Measurements from ENCODE around the gene ERV3-1. TPM values are rescaled to one million over a fixed set of nuclear protein-coding genes. Genes with fewer than 3 reads are reported as not detected.

The ERV3-1 gene
- total RNA-seq, 4 donors from 2014 or later: 6.6 to 15.9 (median 11.0) TPM

GRCh38 chr7:64990216-64990615 lies 16.3 kb downstream of the ERV3-1 start:
- H3K27ac ChIP-seq: no peak overlapping the region
- 93 to 100% methylated on average over 4 to 7 of the region's 7 CpGs for WGBS, 2 donors (ENCODE audit: low coverage in 1 of 2)
- no peaks in the 10 kb centered on the region for H3K36me3 ChIP-seq
- H3K4me1 ChIP-seq: no peaks in the 10 kb centered on the region
- DNase-seq: no peak
- no peak for TF ChIP-seq POLR2A (IDR thresholded peaks at IDR 0.05)
- TF ChIP-seq, protein P1, sequence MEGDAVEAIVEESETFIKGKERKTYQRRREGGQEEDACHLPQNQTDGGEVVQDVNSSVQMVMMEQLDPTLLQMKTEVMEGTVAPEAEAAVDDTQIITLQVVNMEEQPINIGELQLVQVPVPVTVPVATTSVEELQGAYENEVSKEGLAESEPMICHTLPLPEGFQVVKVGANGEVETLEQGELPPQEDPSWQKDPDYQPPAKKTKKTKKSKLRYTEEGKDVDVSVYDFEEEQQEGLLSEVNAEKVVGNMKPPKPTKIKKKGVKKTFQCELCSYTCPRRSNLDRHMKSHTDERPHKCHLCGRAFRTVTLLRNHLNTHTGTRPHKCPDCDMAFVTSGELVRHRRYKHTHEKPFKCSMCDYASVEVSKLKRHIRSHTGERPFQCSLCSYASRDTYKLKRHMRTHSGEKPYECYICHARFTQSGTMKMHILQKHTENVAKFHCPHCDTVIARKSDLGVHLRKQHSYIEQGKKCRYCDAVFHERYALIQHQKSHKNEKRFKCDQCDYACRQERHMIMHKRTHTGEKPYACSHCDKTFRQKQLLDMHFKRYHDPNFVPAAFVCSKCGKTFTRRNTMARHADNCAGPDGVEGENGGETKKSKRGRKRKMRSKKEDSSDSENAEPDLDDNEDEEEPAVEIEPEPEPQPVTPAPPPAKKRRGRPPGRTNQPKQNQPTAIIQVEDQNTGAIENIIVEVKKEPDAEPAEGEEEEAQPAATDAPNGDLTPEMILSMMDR (IDR thresholded peaks at IDR 0.05): no peak
- peaks cover 26 to 47% of the 10 kb centered on the region in 2 donors for H3K9me3 ChIP-seq
- H3K4me3 ChIP-seq: no peak overlapping the region
- no peaks in the 10 kb centered on the region for H3K27me3 ChIP-seq
- intact Hi-C loops (cut with DNase I; ENCODE audit: low total_unique reads) (no loop called here), in situ Hi-C loops (cut with MboI; ENCODE audit: low pct_ligation_motif_present in 1 of 4, low pct_unique_long_range_greater_than_20kb in 1 of 4, low sequenced_read_pairs in 3 of 4) (no loop called here)

DNA sequence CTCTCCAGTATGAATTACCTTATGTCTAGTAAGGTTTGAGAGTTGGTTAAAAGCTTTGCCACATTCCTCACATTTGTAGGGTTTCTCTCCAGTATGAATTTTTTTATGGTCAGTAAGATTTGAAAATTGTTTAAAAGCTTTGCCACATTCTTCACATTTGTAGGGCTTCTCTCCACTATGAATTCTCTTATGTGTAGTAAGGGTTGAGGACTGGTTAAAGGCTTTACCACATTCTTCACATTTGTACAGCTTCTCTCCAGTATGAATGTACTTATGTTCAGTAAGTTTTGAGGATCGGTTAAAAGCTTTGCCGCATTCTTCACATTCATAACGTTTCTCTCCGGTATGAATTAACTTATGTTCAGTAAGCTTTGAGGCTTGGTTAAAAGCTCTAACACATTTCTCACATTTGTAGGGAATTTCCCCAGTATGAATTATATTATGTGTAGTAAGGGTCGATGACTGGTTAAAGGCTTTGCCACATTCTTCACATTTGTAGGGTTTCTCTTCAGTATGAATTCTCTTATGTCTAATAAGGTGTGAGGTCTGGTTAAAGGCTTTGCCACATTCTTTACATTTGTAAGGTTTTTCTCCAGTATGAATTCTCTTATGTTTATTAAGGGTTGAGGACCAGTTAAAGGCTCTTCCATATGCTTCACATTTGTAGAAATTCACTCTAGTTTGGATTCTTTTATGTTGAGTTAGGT lies 27.8 kb downstream of the ERV3-1 start:
- intact Hi-C loops (cut with DNase I; ENCODE audit: low total_unique reads) (no loop called here), in situ Hi-C loops (cut with MboI; ENCODE audit: low pct_ligation_motif_present in 1 of 4, low pct_unique_long_range_greater_than_20kb in 1 of 4, low sequenced_read_pairs in 3 of 4) (no loop called here)
- TF ChIP-seq EP300 (IDR thresholded peaks at IDR 0.05; ENCODE audit: low read depth): no peak
- no peak for TF ChIP-seq POLR2A (IDR thresholded peaks at IDR 0.05)
- TF ChIP-seq POLR2AphosphoS5 (IDR thresholded peaks at IDR 0.05): no peak
- TF ChIP-seq, protein P1 (IDR thresholded peaks at IDR 0.05): no peak
- H3K4me3 ChIP-seq: no peak overlapping the region
- peaks cover 0 to 48% (median 23%) of the 10 kb centered on the region in 4 donors for H3K36me3 ChIP-seq
- no peak for DNase-seq
- no peak overlapping the region for H3K27ac ChIP-seq
- no peaks in the 10 kb centered on the region for H3K4me1 ChIP-seq
- peaks cover 73 to 76% of the 10 kb centered on the region in 2 donors for H3K9me3 ChIP-seq
- H3K27me3 ChIP-seq: no peaks in the 10 kb centered on the region
- 94 to 98% methylated on average over 5 of the region's 5 CpGs for WGBS, 2 donors (ENCODE audit: low coverage in 1 of 2)

- Histone ChIP-seq H3K9me3 (peaks cover 0 to 18% of the 10 kb centered on the region in 2 donors), H3K36me3 (no peaks in the 10 kb centered on the region), H3K27ac (no peak overlapping the region), H3K4me1 (no peaks in the 10 kb centered on the region), H3K27me3 (no peaks in the 10 kb centered on the region), H3K4me3 (no peak overlapping the region)
- no peak for DNase-seq
- intact Hi-C loops (cut with DNase I; ENCODE audit: low total_unique reads): no loop called here
- no peak for TF ChIP-seq POLR2A (IDR thresholded peaks at IDR 0.05)
- TF ChIP-seq POLR2AphosphoS5 (IDR thresholded peaks at IDR 0.05): no peak
- TF ChIP-seq, protein P1 (IDR thresholded peaks at IDR 0.05): no peak
- TF ChIP-seq EP300 (IDR thresholded peaks at IDR 0.05; ENCODE audit: low read depth): no peak
- in situ Hi-C loops (cut with MboI; ENCODE audit: low pct_ligation_motif_present in 1 of 4, low pct_unique_long_range_greater_than_20kb in 1 of 4, low sequenced_read_pairs in 3 of 4): loop anchor here in 2 of 4 donors (25.0 kb wide), 2 partner anchors 247 to 347 kb away; no protein-coding TSS in a partner anchor
Observed at GRCh38 chr7:64965594-64965993, 40.9 kb downstream of the ERV3-1 start.

- no peak for DNase-seq
- in situ Hi-C loops (cut with MboI; ENCODE audit: low pct_ligation_motif_present in 1 of 4, low pct_unique_long_range_greater_than_20kb in 1 of 4, low sequenced_read_pairs in 3 of 4) (loop anchor here in 3 of 4 donors (10.0 to 25.0 kb wide), 3 partner anchors 253 to 353 kb away; no protein-coding TSS in a partner anchor), intact Hi-C loops (cut with DNase I; ENCODE audit: low total_unique reads) (no loop called here)
- TF ChIP-seq, protein P1 (IDR thresholded peaks at IDR 0.05): no peak
- TF ChIP-seq EP300 (IDR thresholded peaks at IDR 0.05; ENCODE audit: low read depth) (no peak), POLR2AphosphoS5 (IDR thresholded peaks at IDR 0.05) (no peak), POLR2A (IDR thresholded peaks at IDR 0.05) (no peak)
- Histone ChIP-seq H3K27me3 (no peaks in the 10 kb centered on the region), H3K4me3 (no peak overlapping the region), H3K9me3 (peaks cover 0 to 6% of the 10 kb centered on the region in 2 donors), H3K4me1 (no peaks in the 10 kb centered on the region), H3K36me3 (no peaks in the 10 kb centered on the region), H3K27ac (no peak overlapping the region)
- WGBS, 2 donors (ENCODE audit: low coverage in 1 of 2): 87% methylated on average over 3 of the region's 3 CpGs; no CpG with 5 or more reads in 1 of the 2 donors
Observed at GRCh38 chr7:64959072-64959747, 47.3 kb downstream of the ERV3-1 start.
